HepG2 (cell line): ENCODE results near the gene MICAL3. TPM values are rescaled to one million over a fixed set of nuclear protein-coding genes. Genes with fewer than 3 reads are reported as not detected.

ENCODE experiments used
- CBX2 ChIP-seq, 2 experiments: fragments of 200-600 bp in 1 of 2; sonication (generic); formaldehyde crosslinking in 1 of 2; IDR thresholded peaks; 2 replicates each; pipeline versions ENCODE4 v1.7.0 to v1.8.1; 2018 to 2022; ENCODE audit warnings: low read depth in 2 of 2, low read length in 1 of 2, mild to moderate bottlenecking in 1 of 2, missing genetic modification reagents in 1 of 2
- CERS6 ChIP-seq: sonication (generic); formaldehyde crosslinking; IDR thresholded peaks from 2 replicates; pipeline ENCODE4 v1.5.0; 2020; ENCODE audit warnings: missing genetic modification reagents
- ELF1 ChIP-seq: sonication (generic); formaldehyde crosslinking; IDR thresholded peaks from 2 replicates; pipeline ENCODE4 v1.4.0; 2020; ENCODE audit warnings: missing genetic modification reagents
- EZH2 ChIP-seq: conservative IDR thresholded peaks from 2 replicates; pipeline ENCODE4 v1.6.1; 2012; ENCODE audit warnings: mild to moderate bottlenecking, low read depth, low read length, moderate library complexity
- FOXA1 ChIP-seq, 2 experiments: fragments of 450-650 bp in 1 of 2; sonication (generic) in 1 of 2; formaldehyde crosslinking in 1 of 2; IDR thresholded peaks; 2 replicates each; pipeline versions ENCODE4 v1.4.0 to v1.6.1; 2016 to 2020; ENCODE audit warnings: missing genetic modification reagents in 1 of 2
- HBP1 ChIP-seq: IDR thresholded peaks from 2 replicates; pipeline ENCODE4 v1.6.1; 2016; ENCODE audit warnings: low read depth, control low read depth
- JUNB ChIP-seq: sonication (generic); formaldehyde crosslinking; IDR thresholded peaks from 2 replicates; pipeline ENCODE4 v1.8.0; 2022; ENCODE audit warnings: missing genetic modification reagents, mild to moderate bottlenecking, borderline replicate concordance
- KDM6A ChIP-seq: IDR thresholded peaks from 2 replicates; pipeline ENCODE4 v1.6.1; 2016; ENCODE audit warnings: low read depth
- MLXIP ChIP-seq: sonication (generic); formaldehyde crosslinking; IDR thresholded peaks from 2 replicates; pipeline ENCODE4 v1.9.0; 2021; ENCODE audit warnings: missing genetic modification reagents, borderline replicate concordance
- NFIB ChIP-seq: sonication (generic); formaldehyde crosslinking; IDR thresholded peaks from 2 replicates; pipeline ENCODE4 v1.9.0; 2021; ENCODE audit warnings: missing genetic modification reagents, mild to moderate bottlenecking, borderline replicate concordance
- NFYB ChIP-seq: sonication (generic); formaldehyde crosslinking; IDR thresholded peaks from 2 replicates; pipeline ENCODE4 v1.4.0; 2020; ENCODE audit warnings: missing genetic modification reagents
- PHF21A ChIP-seq: sonication (generic); formaldehyde crosslinking; IDR thresholded peaks from 2 replicates; pipeline ENCODE4 v1.5.0; 2020; ENCODE audit warnings: mild to moderate bottlenecking, missing genetic modification reagents
- POLR2G ChIP-seq: fragments of 200-400 bp; formaldehyde crosslinking; IDR thresholded peaks from 2 replicates; pipeline ENCODE4 v1.6.1; 2018; ENCODE audit warnings: mild to moderate bottlenecking, low read depth, low read length, moderate library complexity
- TBX2 ChIP-seq: sonication (generic); formaldehyde crosslinking; IDR thresholded peaks from 2 replicates; pipeline ENCODE4 v1.5.0; 2020; ENCODE audit warnings: missing genetic modification reagents, mild to moderate bottlenecking, borderline replicate concordance
- TP53 ChIP-seq: sonication (generic); formaldehyde crosslinking; conservative IDR thresholded peaks from 2 replicates; pipeline ENCODE4 v1.4.0; 2020; ENCODE audit warnings: missing genetic modification reagents
- TSC22D2 ChIP-seq: sonication (generic); formaldehyde crosslinking; IDR thresholded peaks from 2 replicates; pipeline ENCODE4 v1.5.1; 2020; ENCODE audit warnings: missing genetic modification reagents, mild to moderate bottlenecking, borderline replicate concordance
- WIZ ChIP-seq: sonication (generic); formaldehyde crosslinking; IDR thresholded peaks from 2 replicates; pipeline ENCODE4 v1.5.1; 2020; ENCODE audit warnings: mild to moderate bottlenecking, missing genetic modification reagents
- ZFAT ChIP-seq: sonication (generic); formaldehyde crosslinking; conservative IDR thresholded peaks from 2 replicates; pipeline ENCODE4 v1.8.1; 2023; ENCODE audit warnings: missing genetic modification reagents, inconsistent platforms
- ZNF333 ChIP-seq: sonication (generic); formaldehyde crosslinking; IDR thresholded peaks from 2 replicates; pipeline ENCODE4 v1.4.0; 2020; ENCODE audit warnings: mild to moderate bottlenecking, missing genetic modification reagents, borderline replicate concordance
- ZNF350 ChIP-seq: sonication (generic); formaldehyde crosslinking; IDR thresholded peaks from 2 replicates; pipeline ENCODE4 v1.4.0; 2020; ENCODE audit warnings: mild to moderate bottlenecking, low read depth, missing genetic modification reagents, borderline replicate concordance
- ZNF382 ChIP-seq: sonication (generic); formaldehyde crosslinking; IDR thresholded peaks from 2 replicates; pipeline ENCODE4 v1.5.0; 2020; ENCODE audit warnings: missing genetic modification reagents, mild to moderate bottlenecking, borderline replicate concordance
- ZNF550 ChIP-seq: sonication (generic); formaldehyde crosslinking; IDR thresholded peaks from 2 replicates; pipeline ENCODE4 v1.4.0; 2020; ENCODE audit warnings: mild to moderate bottlenecking, missing genetic modification reagents, borderline replicate concordance
- ZNF619 ChIP-seq: sonication (generic); formaldehyde crosslinking; IDR thresholded peaks from 2 replicates; pipeline ENCODE4 v1.4.0; 2020; ENCODE audit warnings: mild to moderate bottlenecking, missing genetic modification reagents
- ZNF691 ChIP-seq: sonication (generic); formaldehyde crosslinking; IDR thresholded peaks from 2 replicates; pipeline ENCODE4 v1.4.0; 2020; ENCODE audit warnings: missing genetic modification reagents, low read depth, mild to moderate bottlenecking, borderline replicate concordance
- polyA plus RNA-seq, 8 experiments: library from polyadenylated mRNA; depleted of rRNA in 3 of 8; stranded (reverse) in 7 of 8; unstranded in 1 of 8; fragments of >200 nt; fragmentation: Illumina TruSeq in 4 of 8; extraction: Trizol in 4 of 8; gene quantifications; 2 replicates each; pipeline versions ENCODE4 v1.2.1 to v1.2.3, GENCODE V29; 2011 to 2016; ENCODE audit warnings: low read depth in 4 of 8, missing spikeins in 1 of 8, mixed read lengths in 1 of 8; ENCODE audit not compliant: insufficient read depth in 1 of 8
- total RNA-seq, 5 experiments: library from RNA; depleted of rRNA; stranded (reverse); fragments of >200 nt; fragmentation: Illumina TruSeq; extraction: Trizol; gene quantifications; 2 replicates each; pipeline ENCODE4 v1.2.3, GENCODE V29; 2016; ENCODE audit warnings: low read depth in 1 of 5

The MICAL3 gene
- total and polyA plus RNA-seq, 2 of the 13 experiments (the other 11 are each of a cell fraction or from before 2014, with no cell fraction given): 5.3 to 12.5 TPM

- TF ChIP-seq ZNF550 (CRISPR knock-in tag): no peak
- no peak for TF ChIP-seq ELF1 (CRISPR knock-in tag)
- no peak for TF ChIP-seq EZH2
- no peak for TF ChIP-seq ZNF619 (CRISPR knock-in tag)
- TF ChIP-seq MLXIP (CRISPR knock-in tag): no peak
- TF ChIP-seq TBX2 (CRISPR knock-in tag): peak; percentile 49; the same call in 1 of the 2 replicates
- no peak for TF ChIP-seq TSC22D2
- TF ChIP-seq TP53 (CRISPR knock-in tag): no peak
- no peak for TF ChIP-seq JUNB
- no peak for TF ChIP-seq ZNF333
- TF ChIP-seq POLR2G: no peak
- TF ChIP-seq ZNF382: no peak
- no peak for TF ChIP-seq HBP1 (CRISPR knock-in tag)
- no peak for TF ChIP-seq NFIB (CRISPR knock-in tag)
- TF ChIP-seq WIZ (CRISPR knock-in tag): no peak
- peak; percentile 43; the same call in 1 of the 2 replicates for TF ChIP-seq ZNF350 (CRISPR knock-in tag)
- TF ChIP-seq ZFAT (CRISPR knock-in tag): no peak
- TF ChIP-seq KDM6A (CRISPR knock-in tag): no peak
- TF ChIP-seq ZNF691 (CRISPR knock-in tag): no peak
- no peak for TF ChIP-seq CBX2 (IDR thresholded peaks at IDR 0.05; ENCODE audit: low read depth, low read length)
- TF ChIP-seq CBX2 (CRISPR knock-in tag; IDR thresholded peaks at IDR 0.05; ENCODE audit: low read depth): no peak
- no peak for TF ChIP-seq NFYB (CRISPR knock-in tag)
- TF ChIP-seq FOXA1 (IDR thresholded peaks at IDR 0.05): no peak
- no peak for TF ChIP-seq FOXA1 (CRISPR knock-in tag; IDR thresholded peaks at IDR 0.05)
- no peak for TF ChIP-seq CERS6 (CRISPR knock-in tag)
- TF ChIP-seq PHF21A (CRISPR knock-in tag): peak; percentile 54; the same call in 1 of the 2 replicates
Observed at GRCh38 chr22:17781319-17782031, 242.9 kb downstream of the MICAL3 start (continued).
